Measurements from ENCODE around the gene TMEM72.

Gene TMEM72

DNA sequence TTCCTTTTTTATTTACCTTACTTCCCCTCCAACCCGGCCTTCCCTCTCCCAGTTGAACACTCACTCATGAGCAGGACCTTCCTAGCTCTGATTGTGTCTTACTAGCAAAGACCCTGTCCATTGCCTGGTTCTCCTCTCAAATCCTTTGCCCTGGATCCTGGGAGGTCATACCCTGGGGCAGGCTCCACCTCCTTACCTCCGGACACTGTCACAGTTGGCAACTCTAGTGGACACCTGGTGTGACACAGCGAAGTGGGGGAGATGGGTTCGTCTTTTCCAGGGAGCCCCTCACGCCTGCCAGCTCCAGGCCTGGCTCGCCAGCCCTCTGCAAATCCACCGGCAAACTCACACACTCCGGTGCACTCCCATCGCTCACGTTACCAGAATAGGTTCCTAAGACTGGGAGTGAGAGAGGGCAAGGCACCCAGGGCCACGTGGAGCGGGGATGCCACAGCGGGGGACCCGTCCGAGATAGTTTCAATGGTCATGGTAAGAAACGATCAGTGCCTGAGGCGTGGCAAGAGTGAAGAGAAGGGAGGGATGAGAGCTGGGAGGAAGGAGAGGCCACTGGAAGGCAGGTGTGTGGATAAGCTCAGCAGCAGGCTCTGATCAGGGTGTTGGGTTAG, 30.9 kb upstream of the TMEM72 start:
- TF ChIP-seq GATA1 (IDR thresholded peaks at IDR 0.05; ENCODE audit: low read depth, low read length) (no peak), POLR2A (IDR thresholded peaks at IDR 0.05; ENCODE audit: low read length) (no peak)
- DNase-seq: no peak

DNA sequence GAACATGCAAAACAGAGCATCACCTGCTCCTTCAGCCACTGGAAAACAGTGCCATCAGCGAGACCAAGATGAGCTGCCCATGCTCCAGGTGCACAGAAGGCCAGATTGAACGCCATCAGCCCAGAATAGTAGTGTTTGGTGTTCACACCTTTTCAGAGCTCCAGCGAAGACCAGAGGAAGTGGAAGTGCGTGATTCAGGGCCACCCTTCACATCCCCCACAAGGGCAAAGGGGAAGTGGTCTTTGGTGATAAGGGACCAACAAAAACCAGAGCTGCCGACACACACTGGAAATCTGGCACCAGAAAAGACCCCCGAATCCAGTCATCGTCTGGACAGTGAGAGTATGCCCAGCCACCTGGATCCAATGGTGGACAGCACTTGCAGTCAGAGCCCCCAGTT, 29.5 kb upstream of the TMEM72 start:
- DNase-seq: no peak
- TF ChIP-seq POLR2A (IDR thresholded peaks at IDR 0.05; ENCODE audit: low read length) (no peak), GATA1 (IDR thresholded peaks at IDR 0.05; ENCODE audit: low read depth, low read length) (no peak)

- no peak for DNase-seq
- TF ChIP-seq GATA1 (IDR thresholded peaks at IDR 0.05; ENCODE audit: low read depth, low read length): no peak
- no peak for TF ChIP-seq POLR2A (IDR thresholded peaks at IDR 0.05; ENCODE audit: low read length)
Observed at GRCh38 chr10:44882166-44882720, 28.9 kb upstream of the TMEM72 start.

DNA sequence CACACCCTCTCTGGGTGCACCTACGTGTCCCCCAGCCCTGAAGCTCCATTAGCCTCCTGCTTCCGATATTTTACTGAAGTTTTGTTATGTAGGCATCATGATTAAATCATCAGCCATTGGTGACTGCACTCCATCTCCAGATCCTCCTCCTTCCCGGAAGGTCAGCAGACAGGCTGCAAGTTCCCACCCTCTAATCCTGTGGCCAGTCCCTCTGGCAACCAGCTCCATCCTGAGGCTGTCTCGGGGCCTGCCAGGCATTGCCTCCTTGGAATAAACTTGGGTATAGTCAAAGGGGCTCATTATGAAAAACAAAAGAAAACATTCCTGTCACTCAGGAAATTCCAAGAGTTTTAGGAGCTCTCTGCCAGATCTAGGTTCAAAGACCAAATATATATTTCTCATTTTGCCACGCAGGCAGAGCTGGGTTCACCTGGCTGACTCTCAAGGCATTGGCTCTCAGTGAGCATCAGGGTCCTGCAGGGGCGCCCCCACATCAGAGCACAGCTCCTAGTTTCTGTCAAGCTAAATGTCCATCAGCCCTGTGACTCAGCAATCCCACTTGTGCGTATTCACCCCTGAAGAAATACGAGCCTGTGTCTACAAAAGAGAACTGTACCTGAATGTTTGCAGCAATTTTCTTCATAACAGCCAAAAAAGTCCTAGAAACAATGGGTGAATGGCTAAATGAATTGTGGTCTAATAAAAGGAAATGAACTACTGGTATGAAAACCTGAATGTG, 27.4 kb upstream of the TMEM72 start:
- DNase-seq: no peak
- TF ChIP-seq POLR2A (IDR thresholded peaks at IDR 0.05; ENCODE audit: low read length): no peak
- no peak for TF ChIP-seq GATA1 (IDR thresholded peaks at IDR 0.05; ENCODE audit: low read depth, low read length)

- TF ChIP-seq GATA1 (IDR thresholded peaks at IDR 0.05; ENCODE audit: low read depth, low read length) (no peak), POLR2A (IDR thresholded peaks at IDR 0.05; ENCODE audit: low read length) (no peak)
- no peak for DNase-seq
Observed at GRCh38 chr10:44885710-44886109, 25.4 kb upstream of the TMEM72 start.

GRCh38 chr10:44886966-44887365, 24.2 kb upstream of the TMEM72 start:
- DNase-seq: no peak
- TF ChIP-seq GATA1 (IDR thresholded peaks at IDR 0.05; ENCODE audit: low read depth, low read length): no peak
- no peak for TF ChIP-seq POLR2A (IDR thresholded peaks at IDR 0.05; ENCODE audit: low read length)

DNA sequence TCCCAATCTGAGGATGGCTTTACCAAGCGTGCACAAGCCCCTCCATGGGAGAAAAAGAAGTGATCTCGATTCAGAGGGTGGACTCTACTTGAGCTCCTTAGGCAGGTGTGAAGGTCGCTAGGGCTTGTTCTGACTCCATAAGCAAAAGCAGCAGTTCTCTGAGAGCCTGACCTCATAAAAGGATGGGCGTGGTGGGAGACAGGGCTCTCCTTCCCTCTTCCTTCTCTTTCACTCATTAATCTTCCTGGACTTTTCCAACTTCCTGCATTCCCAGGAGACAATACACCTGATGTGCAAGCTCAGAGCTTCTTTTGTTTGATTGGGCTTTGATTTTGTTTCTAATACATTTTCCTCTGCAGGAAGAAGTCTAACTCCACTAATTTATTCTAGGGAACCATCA, 22.3 kb upstream of the TMEM72 start:
- TF ChIP-seq GATA1 (IDR thresholded peaks at IDR 0.05; ENCODE audit: low read depth, low read length): no peak
- no peak for DNase-seq

DNA sequence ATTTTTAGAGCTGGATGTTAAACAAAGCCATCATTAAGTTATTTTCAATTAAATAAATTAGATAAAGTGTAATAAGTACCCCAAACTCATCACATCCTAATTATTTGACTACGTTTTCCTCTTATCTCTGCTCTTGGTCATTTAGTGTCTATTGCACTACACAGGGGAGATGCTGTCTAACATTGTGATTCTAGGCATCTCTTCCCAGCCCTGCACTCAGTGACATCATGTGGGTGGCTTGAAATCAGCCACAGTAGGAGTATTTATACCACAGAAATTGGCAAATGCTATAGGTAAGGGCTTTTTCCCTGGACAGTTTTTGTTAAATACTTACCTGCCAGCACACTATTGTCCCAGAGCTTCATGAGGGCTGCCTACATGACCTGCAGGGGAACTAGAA, 21.3 kb upstream of the TMEM72 start:
- DNase-seq: no peak
- TF ChIP-seq POLR2A (IDR thresholded peaks at IDR 0.05; ENCODE audit: low read length) (no peak), GATA1 (IDR thresholded peaks at IDR 0.05; ENCODE audit: low read depth, low read length) (no peak)

DNA sequence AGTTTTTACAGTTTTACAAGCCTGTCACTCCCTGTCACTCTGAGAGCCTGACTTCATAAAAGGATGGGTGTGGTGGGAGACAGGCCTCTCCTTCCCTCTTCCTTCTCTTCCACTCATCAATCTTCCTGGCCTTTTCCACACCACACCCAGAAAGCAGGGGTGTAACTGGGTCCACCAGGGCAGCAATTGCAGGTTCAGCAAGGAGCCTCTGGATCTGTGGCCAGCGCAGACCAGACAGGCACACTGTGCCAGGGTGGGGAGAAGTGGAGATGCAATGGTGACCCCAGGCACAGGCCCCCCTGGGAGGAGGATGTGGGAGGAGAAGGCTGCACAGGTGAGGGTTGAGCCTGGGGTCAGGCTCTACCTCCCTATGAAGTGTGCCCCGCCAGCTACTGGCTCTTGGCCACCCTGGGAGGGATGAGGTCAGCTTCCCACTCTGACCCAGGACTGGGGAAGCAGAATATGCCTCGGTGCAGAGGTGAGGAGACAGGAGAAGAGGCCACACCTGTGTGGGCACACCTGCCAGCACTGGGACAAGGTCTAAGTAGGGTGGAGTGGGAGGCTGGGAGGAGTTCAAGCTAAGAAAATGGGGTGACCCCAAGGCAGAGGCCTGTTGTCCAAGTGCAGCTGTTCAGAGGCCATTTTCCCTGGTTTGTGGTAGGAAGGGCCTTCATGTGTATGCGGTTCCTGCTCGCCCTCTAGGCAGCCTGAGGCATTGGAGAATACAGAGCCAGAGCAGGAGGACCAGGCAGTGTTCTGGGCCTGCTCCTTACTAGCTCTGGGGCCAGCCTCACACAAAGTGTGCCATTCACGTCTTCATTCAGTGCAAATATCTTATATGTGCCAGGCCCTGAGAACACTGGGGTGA, 20.2 kb upstream of the TMEM72 start:
- TF ChIP-seq POLR2A (IDR thresholded peaks at IDR 0.05; ENCODE audit: low read length): no peak
- no peak for TF ChIP-seq GATA1 (IDR thresholded peaks at IDR 0.05; ENCODE audit: low read depth, low read length)
- DNase-seq: no peak

DNA sequence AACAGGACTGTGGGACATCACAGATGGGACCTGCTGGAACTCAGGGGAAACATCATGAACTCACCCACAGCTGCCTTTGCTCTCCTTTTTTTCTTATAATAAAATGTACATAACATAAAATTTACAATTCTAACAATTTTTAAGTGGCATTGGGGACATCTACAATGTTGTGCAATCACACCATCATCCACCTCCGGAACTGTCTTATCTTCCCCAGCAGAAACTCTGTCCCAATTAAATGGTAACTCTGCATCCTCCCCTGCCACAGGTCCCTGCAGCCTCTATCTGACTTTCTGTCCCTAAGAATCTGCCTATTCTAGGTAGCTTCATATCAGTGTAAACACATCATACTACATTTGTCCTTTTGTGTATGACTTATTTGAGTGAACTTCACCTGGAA, 19.4 kb upstream of the TMEM72 start:
- DNase-seq: no peak
- TF ChIP-seq POLR2A (IDR thresholded peaks at IDR 0.05; ENCODE audit: low read length) (no peak), GATA1 (IDR thresholded peaks at IDR 0.05; ENCODE audit: low read depth, low read length) (no peak)

DNA sequence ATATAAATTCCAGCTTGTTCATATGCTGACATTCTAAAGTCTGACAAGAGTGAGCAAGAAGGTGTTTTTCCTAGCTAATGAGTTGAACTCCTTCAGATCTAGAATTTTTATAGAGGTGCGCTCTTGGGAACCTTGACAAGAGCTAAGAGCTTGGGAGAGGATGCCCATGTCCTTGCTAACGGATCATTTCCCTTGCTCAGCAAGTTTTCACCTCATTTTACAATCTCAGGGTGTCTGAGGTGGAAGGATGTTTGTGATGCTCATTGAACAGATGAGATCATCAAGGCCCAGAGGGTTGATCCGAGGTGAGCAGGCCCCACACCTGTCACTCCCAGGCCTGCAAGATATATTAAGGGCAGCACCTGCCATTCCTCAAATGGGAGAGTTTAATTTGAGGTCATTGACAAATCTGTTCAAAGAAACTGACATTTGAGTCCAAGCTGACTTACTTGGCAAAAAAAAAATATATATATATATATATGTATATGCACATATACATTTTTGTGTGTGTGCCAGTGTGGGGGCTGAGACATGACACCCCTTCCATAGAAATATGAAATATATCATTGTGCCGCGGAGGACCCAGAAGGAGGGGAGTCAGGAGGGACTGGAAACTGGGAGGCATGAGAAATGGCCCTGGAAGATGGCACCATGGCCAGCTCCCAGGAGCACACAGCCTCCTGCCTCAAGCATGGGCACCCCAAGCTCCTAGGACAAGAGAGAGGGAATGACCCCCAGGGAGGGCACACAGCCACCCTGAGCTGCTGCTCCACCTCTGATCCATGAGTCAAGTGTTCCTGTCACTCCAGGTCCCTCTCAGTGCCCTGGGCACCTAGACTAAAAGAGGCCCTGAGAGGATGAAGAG, 17.3 kb upstream of the TMEM72 start:
- DNase-seq: no peak

DNA sequence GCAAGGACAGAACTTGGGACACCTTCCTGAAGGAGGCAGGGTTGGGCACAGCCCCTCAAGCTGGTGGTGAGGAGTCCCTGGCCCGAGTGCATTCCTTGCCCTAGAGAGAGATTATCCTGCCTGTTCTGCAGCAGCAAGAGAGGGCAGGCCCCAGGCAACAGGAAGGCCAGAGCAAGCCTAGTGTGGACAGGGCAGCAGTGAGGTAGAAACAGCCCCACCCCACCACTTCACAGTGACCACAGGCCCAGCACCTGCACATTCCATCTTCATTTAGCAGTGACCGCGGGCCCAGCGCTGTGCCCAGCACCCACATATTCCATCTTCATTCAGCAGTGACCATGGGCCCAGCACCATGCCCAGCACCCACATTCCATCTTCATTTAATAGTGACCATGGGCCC, 16.4 kb upstream of the TMEM72 start:
- TF ChIP-seq GATA1 (IDR thresholded peaks at IDR 0.05; ENCODE audit: low read depth, low read length): no peak
- TF ChIP-seq POLR2A (IDR thresholded peaks at IDR 0.05; ENCODE audit: low read length): no peak
- DNase-seq: no peak

More for the DNA sequence above, 17.3 kb upstream of the TMEM72 start:
- TF ChIP-seq GATA1 (IDR thresholded peaks at IDR 0.05; ENCODE audit: low read depth, low read length) (no peak), POLR2A (IDR thresholded peaks at IDR 0.05; ENCODE audit: low read length) (no peak)

- no peak for DNase-seq
- no peak for TF ChIP-seq POLR2A (IDR thresholded peaks at IDR 0.05; ENCODE audit: low read length)
- TF ChIP-seq GATA1 (IDR thresholded peaks at IDR 0.05; ENCODE audit: low read depth, low read length): no peak
Observed at GRCh38 chr10:44895280-44895679, 15.9 kb upstream of the TMEM72 start.

Measured in erythroblast (primary cell).